ENCODE measurements around the gene OSBPL9. TPM values are rescaled to one million over a fixed set of nuclear protein-coding genes. Genes with fewer than 3 reads are reported as not detected.
A peak's percentile ranks its signal among the peaks of the same experiment; 100 is the strongest.

Gene OSBPL9
- total RNA-seq, 1 donor from 2014 or later = 149 TPM

DNA sequence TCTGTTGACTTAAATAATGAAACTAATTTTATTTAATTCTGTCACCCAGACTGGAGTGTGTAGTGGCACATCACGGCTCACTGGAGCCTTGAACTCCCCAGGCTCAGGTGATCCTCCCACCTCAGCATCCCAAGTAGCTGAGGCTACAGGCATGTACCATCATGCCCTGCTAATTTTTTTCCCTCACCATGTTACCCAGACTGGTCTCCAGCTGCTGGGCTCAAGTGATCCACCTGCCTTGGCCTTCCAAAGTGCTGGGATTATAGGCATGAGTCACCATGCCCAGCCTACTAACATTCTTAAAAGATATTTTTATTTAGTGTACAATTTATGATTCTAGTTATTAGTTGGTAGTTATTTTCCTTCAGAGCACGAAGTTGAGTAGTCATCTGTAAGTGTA is 212.2 kb downstream of the OSBPL9 start:
- Histone ChIP-seq H3K79me2 (ENCODE audit: low read depth) (no peaks in the 10 kb centered on the region), H2AFZ (replicated peaks) (no peak overlapping the region), H3K36me3 (peaks cover 36% of the 10 kb centered on the region), H3K27ac (no peak overlapping the region), H3K9me3 (ENCODE audit: low read depth) (no peaks in the 10 kb centered on the region), H3K4me3 (no peak overlapping the region), H3K4me1 (no peaks in the 10 kb centered on the region), H4K20me1 (ENCODE audit: low read depth) (peaks cover 3% of the 10 kb centered on the region), H3K9ac (no peak overlapping the region), H3K27me3 (no peaks in the 10 kb centered on the region), H3K4me2 (no peak overlapping the region), H3F3A (ENCODE audit: low read depth) (no peaks in the 10 kb centered on the region)
- no peak overlapping the region for H3K27ac Mint-ChIP-seq
- H3K36me3 Mint-ChIP-seq = peaks cover 19% of the 10 kb centered on the region
- no peaks in the 10 kb centered on the region for H3K27me3 Mint-ChIP-seq (ENCODE audit: insufficient read depth, low read depth)
- DNase-seq (ENCODE audit: low spot score) = no peak
- TF ChIP-seq EZH2phosphoT487 (IDR thresholded peaks at IDR 0.05) (no peak), EZH2 (IDR thresholded peaks at IDR 0.05) (no peak)
- TF ChIP-seq, protein P1, sequence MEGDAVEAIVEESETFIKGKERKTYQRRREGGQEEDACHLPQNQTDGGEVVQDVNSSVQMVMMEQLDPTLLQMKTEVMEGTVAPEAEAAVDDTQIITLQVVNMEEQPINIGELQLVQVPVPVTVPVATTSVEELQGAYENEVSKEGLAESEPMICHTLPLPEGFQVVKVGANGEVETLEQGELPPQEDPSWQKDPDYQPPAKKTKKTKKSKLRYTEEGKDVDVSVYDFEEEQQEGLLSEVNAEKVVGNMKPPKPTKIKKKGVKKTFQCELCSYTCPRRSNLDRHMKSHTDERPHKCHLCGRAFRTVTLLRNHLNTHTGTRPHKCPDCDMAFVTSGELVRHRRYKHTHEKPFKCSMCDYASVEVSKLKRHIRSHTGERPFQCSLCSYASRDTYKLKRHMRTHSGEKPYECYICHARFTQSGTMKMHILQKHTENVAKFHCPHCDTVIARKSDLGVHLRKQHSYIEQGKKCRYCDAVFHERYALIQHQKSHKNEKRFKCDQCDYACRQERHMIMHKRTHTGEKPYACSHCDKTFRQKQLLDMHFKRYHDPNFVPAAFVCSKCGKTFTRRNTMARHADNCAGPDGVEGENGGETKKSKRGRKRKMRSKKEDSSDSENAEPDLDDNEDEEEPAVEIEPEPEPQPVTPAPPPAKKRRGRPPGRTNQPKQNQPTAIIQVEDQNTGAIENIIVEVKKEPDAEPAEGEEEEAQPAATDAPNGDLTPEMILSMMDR (IDR thresholded peaks at IDR 0.05) = no peak
- no peaks in the 10 kb centered on the region for H3K9me3 Mint-ChIP-seq
- H3K4me1 Mint-ChIP-seq = no peaks in the 10 kb centered on the region
- no peak overlapping the region for H3K4me3 Mint-ChIP-seq

GRCh38 chr1:51833700-51834099 is 216.8 kb downstream of the OSBPL9 start:
- Histone ChIP-seq H4K20me1 (ENCODE audit: low read depth) (no peaks in the 10 kb centered on the region), H3K4me1 (no peaks in the 10 kb centered on the region), H3K9me3 (ENCODE audit: low read depth) (no peaks in the 10 kb centered on the region), H3K27me3 (no peaks in the 10 kb centered on the region), H3F3A (ENCODE audit: low read depth) (peaks cover 4% of the 10 kb centered on the region), H2AFZ (replicated peaks) (no peak overlapping the region), H3K27ac (no peak overlapping the region), H3K79me2 (ENCODE audit: low read depth) (no peaks in the 10 kb centered on the region), H3K36me3 (peaks cover 28% of the 10 kb centered on the region), H3K4me2 (no peak overlapping the region), H3K9ac (no peak overlapping the region), H3K4me3 (no peak overlapping the region)
- Mint-ChIP-seq H3K4me3 (no peak overlapping the region), H3K9me3 (no peaks in the 10 kb centered on the region), H3K4me1 (no peaks in the 10 kb centered on the region), H3K27me3 (ENCODE audit: insufficient read depth, low read depth) (no peaks in the 10 kb centered on the region), H3K36me3 (peaks cover 17% of the 10 kb centered on the region), H3K27ac (no peak overlapping the region)
- no peak for DNase-seq (ENCODE audit: low spot score)
- TF ChIP-seq, protein P1 (IDR thresholded peaks at IDR 0.05) = no peak
- TF ChIP-seq EZH2phosphoT487 (IDR thresholded peaks at IDR 0.05) = no peak
- no peak for TF ChIP-seq EZH2 (IDR thresholded peaks at IDR 0.05)

- H3K27me3 Mint-ChIP-seq (ENCODE audit: insufficient read depth, low read depth) = no peaks in the 10 kb centered on the region
These were observed 220.4 kb downstream of the OSBPL9 start for GRCh38 chr1:51837243-51837642.

More at GRCh38 chr1:51837243-51837642, 220.4 kb downstream of the OSBPL9 start:
- Mint-ChIP-seq H3K27ac (no peak overlapping the region), H3K9me3 (no peaks in the 10 kb centered on the region), H3K4me3 (no peak overlapping the region), H3K36me3 (peaks cover 6% of the 10 kb centered on the region), H3K4me1 (no peaks in the 10 kb centered on the region)
- H3K4me1 ChIP-seq = no peaks in the 10 kb centered on the region
- H3K4me3 ChIP-seq = no peak overlapping the region
- H3K9ac ChIP-seq = no peak overlapping the region
- peaks cover 6% of the 10 kb centered on the region for H3F3A ChIP-seq (ENCODE audit: low read depth)
- H3K27ac ChIP-seq = no peak overlapping the region
- no peaks in the 10 kb centered on the region for H3K9me3 ChIP-seq (ENCODE audit: low read depth)
- peaks cover 11% of the 10 kb centered on the region for H3K36me3 ChIP-seq
- no peak overlapping the region for H2AFZ ChIP-seq (replicated peaks)
- no peak for TF ChIP-seq EZH2 (IDR thresholded peaks at IDR 0.05)
- TF ChIP-seq EZH2phosphoT487 (IDR thresholded peaks at IDR 0.05) = no peak
- TF ChIP-seq, protein P1 (IDR thresholded peaks at IDR 0.05) = no peak
- H3K4me2 ChIP-seq = no peak overlapping the region
- DNase-seq (ENCODE audit: low spot score) = no peak
- no peaks in the 10 kb centered on the region for H4K20me1 ChIP-seq (ENCODE audit: low read depth)
- no peaks in the 10 kb centered on the region for H3K27me3 ChIP-seq
- H3K79me2 ChIP-seq (ENCODE audit: low read depth) = peaks cover 7% of the 10 kb centered on the region

MicroRNAs encoded within 50 kb of the gene (microRNA counts, 767-probe panel; counts per million panel counts)
- 460 counts per million, percentile 90 among the panel's probes with 10 or more counts for microRNA hsa-miR-761

Small RNA genes lying within 50 kb of the gene (microRNA-seq; reads per million reads assigned to microRNA genes)
- gene MIR761 = not detected

Small RNA genes lying within 50 kb of the gene (small RNA-seq; reads per million reads assigned to genes)
- gene AL050343.2 (not detected), gene RF00568 (not detected)

Other genes starting within 250 kb of the OSBPL9 start
- 36.3 and 42.0 TPM in 2 replicates for gene EPS15, start 97.8 kb upstream of the OSBPL9 start, total RNA-seq (ENCODE audit: low replicate concordance)